ENCODE results near the gene NAGA.

DNA sequence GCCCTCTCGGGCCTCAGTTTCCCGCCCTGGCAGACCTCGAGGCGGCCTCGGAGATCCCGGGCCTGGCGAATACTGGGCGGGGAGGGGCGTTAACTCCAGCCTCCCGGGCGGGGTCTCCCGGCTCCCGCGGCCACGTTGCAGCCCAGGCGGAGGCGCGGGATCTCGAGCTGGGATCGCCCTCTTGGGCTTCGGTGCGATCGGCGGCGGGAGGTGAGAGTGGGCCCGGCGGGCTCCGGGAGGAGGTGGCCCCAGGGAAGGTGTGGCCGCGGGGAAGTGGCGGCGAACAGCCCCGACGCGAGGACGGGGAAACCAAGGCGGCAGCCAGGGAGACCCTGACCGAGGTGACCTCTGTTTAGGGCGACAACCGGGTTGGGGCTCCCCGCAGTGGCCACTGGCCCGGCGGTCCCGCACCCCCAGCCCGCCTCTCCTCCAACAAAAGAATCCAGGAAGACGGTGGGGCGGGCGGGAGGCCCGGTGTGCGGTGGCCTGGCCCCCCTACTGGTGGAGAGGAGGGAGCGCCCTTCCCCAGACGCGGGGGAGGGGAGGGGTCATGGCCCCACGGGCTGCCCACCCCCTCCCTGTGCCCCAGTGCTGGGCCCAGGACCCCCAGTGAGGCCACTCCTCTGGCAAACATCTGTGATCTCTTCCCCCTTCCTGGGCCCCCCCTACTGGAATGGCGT is 3.7 kb upstream of the NAGA start, which contains the start of gene PHETA2:
- TF ChIP-seq CTCF (IDR thresholded peaks at IDR 0.05) = peak in 2 of 3 donors; percentile 17 to 45
- no peak for TF ChIP-seq EP300 (IDR thresholded peaks at IDR 0.05)
- TF ChIP-seq POLR2A (IDR thresholded peaks at IDR 0.05) = no peak
